NT2/D1 (cell line): ENCODE results near the gene ZEB2.

Experiments used
- DNase-seq: peaks from one replicate; pipeline ENCODE4 v3.0.0-alpha.2; 2011; ENCODE audit warnings: low read depth, low spot score
- H3K27me3 ChIP-seq: 2 replicates; pipeline ENCODE4 v1.6.0; 2011; ENCODE audit warnings: mild to moderate bottlenecking; ENCODE audit not compliant: insufficient read length, insufficient read depth
- H3K36me3 ChIP-seq: 2 replicates; pipeline ENCODE4 v1.6.1; 2011; ENCODE audit warnings: mild to moderate bottlenecking, low read length, mixed read lengths; ENCODE audit not compliant: insufficient read depth, insufficient read length
- H3K4me1 ChIP-seq: 2 replicates; pipeline ENCODE4 v1.5.1; 2011; ENCODE audit not compliant: insufficient read depth, insufficient read length
- H3K4me3 ChIP-seq: 2 replicates; pipeline ENCODE4 v1.5.1; 2011; ENCODE audit warnings: low read depth; ENCODE audit not compliant: insufficient read length
- H3K9ac ChIP-seq: 2 replicates; pipeline ENCODE4 v1.6.0; 2011; ENCODE audit warnings: low read depth; ENCODE audit not compliant: insufficient read length
- H3K9me3 ChIP-seq: 2 replicates; pipeline ENCODE4 v1.5.1; 2011; ENCODE audit warnings: mild to moderate bottlenecking, low read length; ENCODE audit not compliant: insufficient read depth
- SUZ12 ChIP-seq: IDR thresholded peaks from 2 replicates; pipeline ENCODE4 v1.6.1; 2011; ENCODE audit not compliant: insufficient read length, insufficient read depth; ENCODE audit errors: extremely low read depth
- YY1 ChIP-seq: IDR thresholded peaks from 2 replicates; pipeline ENCODE4 v1.6.1; 2011; ENCODE audit not compliant: insufficient read length, insufficient read depth
- ZNF274 ChIP-seq: IDR thresholded peaks from 2 replicates; pipeline ENCODE4 v1.6.1; 2011; ENCODE audit warnings: mild to moderate bottlenecking, low read depth, low read length

The ZEB2 gene

GRCh38 chr2:144519934-144520731, at the start of gene ZEB2:
Gene ZEB2 (minus strand): TSS chr2:144520119. CDS start chr2:144517350, 2,769 bp downstream.
- Histone ChIP-seq H3K4me3 (peak within 1 kb of the TSS; percentile 35), H3K9me3 (no peaks in the 10 kb centered on the region), H3K36me3 (no peaks in the 10 kb centered on the region), H3K27me3 (peaks cover 45% of the 10 kb centered on the region), H3K9ac (peak within 1 kb of the TSS; percentile 74), H3K4me1 (peaks cover 3% of the 10 kb centered on the region)
- TF ChIP-seq YY1 (no peak), ZNF274 (no peak), SUZ12 (no peak)
- DNase-seq, result no peak

DNA sequence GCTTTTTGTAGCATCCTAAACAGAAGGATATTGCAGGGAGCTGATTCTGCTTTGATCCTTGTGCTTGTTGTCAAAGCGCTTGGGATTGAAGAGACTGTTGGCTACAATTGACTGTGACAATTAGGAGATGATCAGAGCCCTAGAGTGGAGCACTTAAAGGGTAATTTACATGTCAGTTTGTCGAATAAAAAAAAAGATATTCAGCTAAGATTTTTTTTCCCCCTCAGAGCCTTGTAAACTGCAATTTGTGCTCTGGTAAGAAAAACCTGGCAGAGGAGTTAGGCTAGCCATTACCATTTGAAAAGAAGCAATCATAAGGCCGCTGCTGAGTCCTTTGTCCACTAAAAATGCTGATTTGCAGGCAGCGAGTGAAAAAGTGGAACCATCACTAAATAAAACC, 47.8 kb upstream of the ZEB2 start:
- Histone ChIP-seq H3K9ac (no peak overlapping the region), H3K9me3 (no peaks in the 10 kb centered on the region), H3K4me1 (no peaks in the 10 kb centered on the region), H3K27me3 (peaks cover 56% of the 10 kb centered on the region), H3K4me3 (no peak overlapping the region), H3K36me3 (no peaks in the 10 kb centered on the region)
- TF ChIP-seq ZNF274 (no peak), YY1 (no peak), SUZ12 (no peak)
- peak; percentile 78 for DNase-seq

DNA sequence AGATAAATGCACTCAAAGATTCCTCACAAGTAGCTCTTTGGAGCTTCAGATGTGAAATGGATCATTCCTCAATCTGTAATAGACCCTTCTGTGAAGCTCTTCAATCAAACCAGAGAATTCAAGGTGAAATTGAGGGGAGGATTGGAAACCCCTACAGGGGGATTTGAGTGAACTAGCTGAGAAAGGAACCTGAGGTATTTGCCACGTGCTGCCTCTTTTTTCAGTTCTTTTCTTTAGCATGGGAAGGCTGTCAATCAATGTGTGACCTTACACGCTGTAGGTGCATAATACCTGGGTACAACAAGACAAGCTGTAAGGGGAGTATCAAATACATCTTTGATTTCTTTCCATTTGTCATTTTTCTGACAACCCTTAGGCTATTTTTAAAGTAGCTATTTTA, 46.5 kb upstream of the ZEB2 start:
- Histone ChIP-seq H3K36me3 (no peaks in the 10 kb centered on the region), H3K4me1 (no peaks in the 10 kb centered on the region), H3K9me3 (no peaks in the 10 kb centered on the region), H3K27me3 (peaks cover 53% of the 10 kb centered on the region), H3K9ac (no peak overlapping the region), H3K4me3 (no peak overlapping the region)
- no peak for DNase-seq
- no peak for TF ChIP-seq ZNF274
- no peak for TF ChIP-seq SUZ12
- TF ChIP-seq YY1, result no peak

DNA sequence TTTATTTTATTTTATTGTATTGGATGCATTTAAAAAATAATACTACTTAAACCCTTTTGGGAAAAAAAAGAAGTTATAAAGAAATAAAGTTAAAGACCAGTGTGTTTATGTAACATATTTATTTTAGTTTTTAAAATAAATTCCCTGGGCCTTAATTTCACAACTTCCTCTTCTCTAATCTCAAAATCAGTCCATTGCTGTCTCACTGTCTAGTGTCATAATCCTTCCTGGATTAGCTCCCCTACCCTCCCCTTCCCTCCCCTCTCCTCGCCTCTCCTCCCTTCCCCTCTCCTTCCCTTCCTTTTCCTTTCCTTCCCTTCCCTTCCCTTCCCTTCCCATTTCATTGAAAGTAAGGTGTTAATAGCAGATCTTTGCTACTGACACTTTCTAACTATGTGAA, 40.3 kb upstream of the ZEB2 start:
- Histone ChIP-seq H3K4me3 (no peak overlapping the region), H3K9ac (no peak overlapping the region), H3K36me3 (no peaks in the 10 kb centered on the region), H3K4me1 (no peaks in the 10 kb centered on the region), H3K9me3 (no peaks in the 10 kb centered on the region), H3K27me3 (peaks cover 9% of the 10 kb centered on the region)
- no peak for TF ChIP-seq ZNF274
- TF ChIP-seq YY1, result no peak
- no peak for TF ChIP-seq SUZ12
- no peak for DNase-seq

GRCh38 chr2:144559681-144560080, 39.8 kb upstream of the ZEB2 start:
- Histone ChIP-seq H3K9me3 (no peaks in the 10 kb centered on the region), H3K36me3 (no peaks in the 10 kb centered on the region), H3K4me3 (no peak overlapping the region), H3K9ac (no peak overlapping the region), H3K4me1 (no peaks in the 10 kb centered on the region), H3K27me3 (peaks cover 6% of the 10 kb centered on the region)
- no peak for TF ChIP-seq ZNF274
- no peak for TF ChIP-seq SUZ12
- no peak for TF ChIP-seq YY1
- no peak for DNase-seq

DNA sequence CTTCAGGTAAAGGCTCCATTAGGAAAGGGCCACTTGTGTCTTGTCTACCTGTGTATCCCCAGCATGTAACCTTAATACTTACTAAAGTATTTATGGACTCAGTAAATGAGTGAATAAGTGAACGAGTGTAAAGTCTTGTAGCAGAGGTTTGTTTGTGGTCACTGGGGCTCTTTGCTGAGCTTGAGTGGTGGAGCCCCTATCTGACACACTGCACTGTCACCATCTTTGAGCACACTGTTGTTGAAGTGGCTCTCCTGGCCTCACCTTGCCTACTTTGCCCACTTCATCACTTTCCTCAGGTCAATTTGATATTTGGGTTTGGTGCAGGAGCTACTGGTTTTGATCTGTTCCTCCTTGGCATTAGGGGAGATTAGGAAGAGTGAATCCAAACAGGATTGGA, 39.3 kb upstream of the ZEB2 start:
- DNase-seq, result no peak
- TF ChIP-seq SUZ12 (no peak), ZNF274 (no peak), YY1 (no peak)
- no peaks in the 10 kb centered on the region for H3K36me3 ChIP-seq

DNA sequence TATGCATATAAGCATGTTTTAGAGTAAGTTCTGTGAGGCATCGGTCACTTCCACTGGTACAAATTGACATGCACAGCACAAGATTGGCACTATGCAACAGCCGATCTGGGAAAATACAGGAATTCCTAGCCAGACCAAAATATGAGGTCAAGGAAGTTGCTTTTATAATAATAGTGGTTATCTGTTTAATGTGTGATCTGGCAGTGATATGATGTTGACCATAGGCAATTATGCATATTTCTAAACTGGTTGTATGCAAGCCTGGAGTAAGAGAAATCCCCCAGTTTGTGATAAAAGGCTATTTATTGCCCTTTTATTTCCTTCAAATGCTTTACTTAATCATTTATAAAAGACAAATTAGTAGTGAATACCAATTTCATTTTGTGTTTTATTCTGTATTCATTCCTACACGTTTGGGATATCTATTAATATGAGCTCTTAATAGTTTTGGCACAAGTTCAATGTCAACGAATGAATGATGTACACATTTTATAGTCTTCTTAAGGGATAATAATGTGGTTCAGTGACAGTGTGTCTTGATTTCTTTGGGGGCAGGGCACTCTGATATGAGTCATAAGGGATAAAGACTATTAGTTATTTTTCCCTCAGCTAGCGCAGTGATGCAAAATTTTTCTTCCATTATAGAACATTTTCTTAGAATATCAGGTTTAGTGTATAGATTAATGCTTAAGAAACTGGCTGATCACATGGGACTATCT, 34.7 kb upstream of the ZEB2 start:
- H3K27me3 ChIP-seq, result peaks cover 5% of the 10 kb centered on the region
- no peaks in the 10 kb centered on the region for H3K4me1 ChIP-seq
- no peak overlapping the region for H3K9ac ChIP-seq
- no peak for TF ChIP-seq YY1
- TF ChIP-seq SUZ12, result no peak
- TF ChIP-seq ZNF274, result no peak
- H3K4me3 ChIP-seq, result no peak overlapping the region
- no peaks in the 10 kb centered on the region for H3K9me3 ChIP-seq
- no peak for DNase-seq
- H3K36me3 ChIP-seq, result no peaks in the 10 kb centered on the region

More for the DNA sequence above, 39.3 kb upstream of the ZEB2 start:
- Histone ChIP-seq H3K27me3 (peaks cover 6% of the 10 kb centered on the region), H3K4me3 (no peak overlapping the region), H3K9me3 (no peaks in the 10 kb centered on the region), H3K9ac (no peak overlapping the region), H3K4me1 (no peaks in the 10 kb centered on the region)
